IPS-18c (cell line): ENCODE results near the gene FRAT1.
A peak's percentile ranks its signal among the peaks of the same experiment; 100 is the strongest.

Source experiments
- H3K4me3 ChIP-seq: 2 replicates; pipeline ENCODE4 v1.7.0; 2013; ENCODE audit warnings: low read depth, mild to moderate bottlenecking, low read length, moderate library complexity; ENCODE audit not compliant: insufficient read depth
- H3K9me3 ChIP-seq: one replicate; pipeline ENCODE4 v1.6.1; 2013; ENCODE audit warnings: mild to moderate bottlenecking, low read length, moderate library complexity; ENCODE audit not compliant: control insufficient read depth, insufficient read depth

The FRAT1 gene

GRCh38 chr10:97300980-97301379 is 18.1 kb upstream of the FRAT1 start:
- no peaks in the 10 kb centered on the region for H3K9me3 ChIP-seq
- no peak overlapping the region for H3K4me3 ChIP-seq

GRCh38 chr10:97302088-97302791 is 16.8 kb upstream of the FRAT1 start:
- H3K9me3 ChIP-seq: no peaks in the 10 kb centered on the region
- no peak overlapping the region for H3K4me3 ChIP-seq

GRCh38 chr10:97307441-97307840 is 11.6 kb upstream of the FRAT1 start:
- Histone ChIP-seq H3K9me3 (no peaks in the 10 kb centered on the region), H3K4me3 (no peak overlapping the region)

GRCh38 chr10:97307866-97308780 is 10.9 kb upstream of the FRAT1 start:
- Histone ChIP-seq H3K9me3 (no peaks in the 10 kb centered on the region), H3K4me3 (no peak overlapping the region)

GRCh38 chr10:97311111-97311626 is 7.9 kb upstream of the FRAT1 start:
- no peaks in the 10 kb centered on the region for H3K9me3 ChIP-seq
- no peak overlapping the region for H3K4me3 ChIP-seq

GRCh38 chr10:97312897-97313296 is 6.2 kb upstream of the FRAT1 start:
- Histone ChIP-seq H3K4me3 (no peak overlapping the region), H3K9me3 (no peaks in the 10 kb centered on the region)

- Histone ChIP-seq H3K4me3 (no peak overlapping the region), H3K9me3 (no peaks in the 10 kb centered on the region)
These were observed 4.4 kb upstream of the FRAT1 start for GRCh38 chr10:97314671-97315070.

- H3K4me3 ChIP-seq: peak overlapping the region; percentile 83
- no peaks in the 10 kb centered on the region for H3K9me3 ChIP-seq
These were observed 804 bp downstream of the FRAT1 start for GRCh38 chr10:97319671-97320479.

GRCh38 chr10:97320480-97321031 is 1.5 kb downstream of the FRAT1 start:
- Histone ChIP-seq H3K4me3 (peak overlapping the region; percentile 83), H3K9me3 (no peaks in the 10 kb centered on the region)

- Histone ChIP-seq H3K4me3 (peak overlapping the region; percentile 83), H3K9me3 (no peaks in the 10 kb centered on the region)
These were observed 2.1 kb downstream of the FRAT1 start for GRCh38 chr10:97321032-97321803.

- Histone ChIP-seq H3K9me3 (no peaks in the 10 kb centered on the region), H3K4me3 (no peak overlapping the region; the same call in 1 of the 2 replicates)
These were observed 2.7 kb downstream of the FRAT1 start for GRCh38 chr10:97321804-97322190.

- Histone ChIP-seq H3K4me3 (no peak overlapping the region), H3K9me3 (no peaks in the 10 kb centered on the region)
These were observed 4.4 kb downstream of the FRAT1 start for GRCh38 chr10:97323501-97323900.

- H3K4me3 ChIP-seq: no peak overlapping the region
- H3K9me3 ChIP-seq: no peaks in the 10 kb centered on the region
These were observed 6.7 kb downstream of the FRAT1 start for GRCh38 chr10:97325754-97326153.

GRCh38 chr10:97327348-97328294 is 8.6 kb downstream of the FRAT1 start:
- peaks cover under 1% of the 10 kb centered on the region for H3K9me3 ChIP-seq
- H3K4me3 ChIP-seq: no peak overlapping the region

- peaks cover 4% of the 10 kb centered on the region for H3K9me3 ChIP-seq
These were observed 9.8 kb downstream of the FRAT1 start for GRCh38 chr10:97328646-97329453.

More at GRCh38 chr10:97328646-97329453, 9.8 kb downstream of the FRAT1 start:
- no peak overlapping the region for H3K4me3 ChIP-seq
